Mucosa of descending colon (tissue), 3 donors: ENCODE measurements around the gene FGFR2. TPM values are rescaled to one million over a fixed set of nuclear protein-coding genes. Genes with fewer than 3 reads are reported as not detected.
A peak's percentile ranks its signal among the peaks of the same experiment; 100 is the strongest.

Source experiments
- ATAC-seq: fragments of 200-7000 bp; cut with Tn5 transposase; one replicate; pipeline ENCODE4 v1.9.1; 2020; ENCODE audit warnings: mild to moderate bottlenecking, moderate library complexity
- DNase-seq, 3 donors: peaks; one replicate each; pipeline ENCODE4 v3.0.0-alpha.2; 2020
- H3K36me3 ChIP-seq: fragments of 200-600 bp; one replicate; pipeline ENCODE4 v1.8.0; 2021; ENCODE audit warnings: low read depth, mild to moderate bottlenecking
- H3K4me1 ChIP-seq: fragments of 200-600 bp; one replicate; pipeline ENCODE4 v1.8.0; 2021; ENCODE audit warnings: low read depth, mild to moderate bottlenecking
- H3K4me3 ChIP-seq: fragments of 200-600 bp; one replicate; pipeline ENCODE4 v1.8.0; 2021; ENCODE audit warnings: mild to moderate bottlenecking
- H3K9me3 ChIP-seq: fragments of 200-600 bp; one replicate; pipeline ENCODE4 v1.8.0; 2021; ENCODE audit warnings: mild to moderate bottlenecking
- intact Hi-C, 2 donors: fragments of 100-400 bp; cut with DNase I in 1 of 2; cut with micrococcal nuclease in 1 of 2; formaldehyde crosslinking; loops; one replicate each; pipeline versions ENCODE4 v1.11.0 to v1.11.1; 2022; cut with DNase I, micrococcal nuclease
- total RNA-seq, 3 donors: library from RNA; stranded (reverse); fragmentation: NEBNext Ultra II Directional in 2 of 3; extraction: Animal tissue kit (Norgen Biotek cat#: 25700) in 2 of 3; gene quantifications; one replicate each; pipeline versions ENCODE4 v1.2.1 to v1.2.4, GENCODE V29; 2021 to 2023
- TF ChIP-seq, protein P1 (sequence below): fragments of 200-600 bp; IDR thresholded peaks from one replicate; pipeline ENCODE4 v1.8.0; 2022; ENCODE audit warnings: antibody characterized with exemption, mild to moderate bottlenecking
- donor health status: DM: no; HTN: no; CAD: no; lungs with moderate emphysema.
- donor health status: DM: no; HTN: no; CAD: no.
- donor health status: DM: no; HTN: yes; CAD: no.

Gene FGFR2
- total RNA-seq, 3 donors from 2014 or later, result 64.3 to 138 (median 77.5) TPM

- intact Hi-C loops, result no loop called here
- Histone ChIP-seq H3K36me3 (no peaks in the 10 kb centered on the region), H3K4me3 (no peak overlapping the region), H3K4me1 (no peaks in the 10 kb centered on the region), H3K9me3 (no peaks in the 10 kb centered on the region)
- TF ChIP-seq, protein P1, sequence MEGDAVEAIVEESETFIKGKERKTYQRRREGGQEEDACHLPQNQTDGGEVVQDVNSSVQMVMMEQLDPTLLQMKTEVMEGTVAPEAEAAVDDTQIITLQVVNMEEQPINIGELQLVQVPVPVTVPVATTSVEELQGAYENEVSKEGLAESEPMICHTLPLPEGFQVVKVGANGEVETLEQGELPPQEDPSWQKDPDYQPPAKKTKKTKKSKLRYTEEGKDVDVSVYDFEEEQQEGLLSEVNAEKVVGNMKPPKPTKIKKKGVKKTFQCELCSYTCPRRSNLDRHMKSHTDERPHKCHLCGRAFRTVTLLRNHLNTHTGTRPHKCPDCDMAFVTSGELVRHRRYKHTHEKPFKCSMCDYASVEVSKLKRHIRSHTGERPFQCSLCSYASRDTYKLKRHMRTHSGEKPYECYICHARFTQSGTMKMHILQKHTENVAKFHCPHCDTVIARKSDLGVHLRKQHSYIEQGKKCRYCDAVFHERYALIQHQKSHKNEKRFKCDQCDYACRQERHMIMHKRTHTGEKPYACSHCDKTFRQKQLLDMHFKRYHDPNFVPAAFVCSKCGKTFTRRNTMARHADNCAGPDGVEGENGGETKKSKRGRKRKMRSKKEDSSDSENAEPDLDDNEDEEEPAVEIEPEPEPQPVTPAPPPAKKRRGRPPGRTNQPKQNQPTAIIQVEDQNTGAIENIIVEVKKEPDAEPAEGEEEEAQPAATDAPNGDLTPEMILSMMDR, result no peak
- no peak for ATAC-seq
- DNase-seq, result no peak
Measured at GRCh38 chr10:121444520-121445165, 153.6 kb downstream of the FGFR2 start.

- Histone ChIP-seq H3K9me3 (no peaks in the 10 kb centered on the region), H3K4me1 (no peaks in the 10 kb centered on the region), H3K4me3 (no peak overlapping the region), H3K36me3 (no peaks in the 10 kb centered on the region)
- TF ChIP-seq, protein P1, result no peak
- no peak for DNase-seq
- peak; percentile 43 for ATAC-seq
- intact Hi-C loops, result no loop called here
Measured at GRCh38 chr10:121442086-121442935, 155.9 kb downstream of the FGFR2 start.

- TF ChIP-seq, protein P1, result no peak
- H3K9me3 ChIP-seq, result no peaks in the 10 kb centered on the region
- no peak overlapping the region for H3K4me3 ChIP-seq
- intact Hi-C loops, result no loop called here
- no peak for ATAC-seq
- no peaks in the 10 kb centered on the region for H3K4me1 ChIP-seq
- no peaks in the 10 kb centered on the region for H3K36me3 ChIP-seq
- DNase-seq, result no peak
Measured at GRCh38 chr10:121440461-121440860, 157.8 kb downstream of the FGFR2 start.

DNA sequence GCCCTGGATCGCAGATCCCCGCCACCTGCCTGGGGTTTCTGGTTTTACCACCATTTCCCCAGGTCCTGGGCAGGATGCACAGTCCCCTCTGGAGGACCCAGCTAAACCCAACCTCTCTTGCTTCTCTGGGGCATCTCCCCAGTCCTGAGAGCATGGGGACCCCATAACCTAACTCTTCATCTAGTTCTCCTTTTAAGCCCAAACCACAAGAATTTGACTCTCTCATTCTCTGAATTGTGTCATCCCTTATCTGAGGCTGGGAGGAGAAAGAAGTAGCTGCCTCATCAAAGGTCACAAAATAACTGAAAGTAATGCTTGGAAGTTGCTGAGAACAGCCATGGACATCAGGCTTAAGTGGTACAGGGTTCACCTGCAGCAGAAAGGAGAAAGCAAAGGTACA, 159.9 kb downstream of the FGFR2 start:
- ATAC-seq, result no peak
- TF ChIP-seq, protein P1, result no peak
- no peaks in the 10 kb centered on the region for H3K4me1 ChIP-seq
- H3K9me3 ChIP-seq, result no peaks in the 10 kb centered on the region
- intact Hi-C loops, result no loop called here
- no peaks in the 10 kb centered on the region for H3K36me3 ChIP-seq
- H3K4me3 ChIP-seq, result no peak overlapping the region
- DNase-seq, result no peak

GRCh38 chr10:121437596-121437995, 160.6 kb downstream of the FGFR2 start:
- intact Hi-C loops, result no loop called here
- H3K4me1 ChIP-seq, result no peaks in the 10 kb centered on the region
- no peak overlapping the region for H3K4me3 ChIP-seq
- no peak for ATAC-seq
- no peaks in the 10 kb centered on the region for H3K9me3 ChIP-seq
- DNase-seq, result peak in 1 of 3 donors; percentile 27
- no peaks in the 10 kb centered on the region for H3K36me3 ChIP-seq
- TF ChIP-seq, protein P1, result no peak
